GM12872 (cell line): ENCODE data around the gene TSEN54.

Experiments
- TF ChIP-seq, protein P1 (sequence below): IDR thresholded peaks from 3 replicates; pipeline ENCODE4 v1.5.1; 2011; ENCODE audit warnings: low read depth, mild to moderate bottlenecking, low read length, moderate library complexity; ENCODE audit not compliant: insufficient read depth

The TSEN54 gene

DNA sequence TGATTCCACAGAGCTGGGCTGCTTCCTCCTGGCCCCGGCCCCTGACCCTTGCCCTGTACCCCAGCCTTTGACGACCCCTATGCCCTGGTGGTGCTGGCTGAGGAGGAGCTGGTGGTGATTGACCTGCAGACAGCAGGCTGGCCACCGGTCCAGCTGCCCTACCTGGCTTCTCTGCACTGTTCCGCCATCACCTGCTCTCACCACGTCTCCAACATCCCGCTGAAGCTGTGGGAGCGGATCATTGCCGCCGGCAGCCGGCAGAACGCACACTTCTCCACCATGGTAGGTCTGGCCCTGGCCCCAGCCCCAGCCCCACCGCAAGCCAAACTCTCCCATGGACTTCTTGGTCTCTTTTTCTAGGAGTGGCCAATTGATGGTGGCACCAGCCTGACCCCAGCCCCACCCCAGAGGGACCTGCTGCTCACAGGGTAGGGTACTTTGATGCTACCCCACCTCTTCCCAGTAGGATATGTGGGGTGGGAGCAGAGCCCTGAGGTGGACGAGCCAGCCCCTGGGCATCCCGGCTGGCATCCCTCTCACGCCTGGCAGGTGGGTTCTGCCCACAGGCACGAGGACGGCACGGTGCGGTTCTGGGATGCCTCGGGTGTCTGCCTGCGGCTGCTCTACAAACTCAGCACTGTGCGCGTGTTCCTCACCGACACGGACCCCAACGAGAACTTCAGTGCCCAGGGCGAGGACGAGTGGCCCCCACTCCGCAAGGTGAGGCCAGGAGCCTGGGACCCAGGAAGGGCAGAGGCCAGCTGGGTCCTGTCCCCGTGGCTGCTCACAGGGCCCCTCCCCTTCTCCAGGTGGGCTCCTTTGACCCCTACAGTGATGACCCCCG, 52.3 kb downstream of the TSEN54 start:
- TF ChIP-seq, protein P1, sequence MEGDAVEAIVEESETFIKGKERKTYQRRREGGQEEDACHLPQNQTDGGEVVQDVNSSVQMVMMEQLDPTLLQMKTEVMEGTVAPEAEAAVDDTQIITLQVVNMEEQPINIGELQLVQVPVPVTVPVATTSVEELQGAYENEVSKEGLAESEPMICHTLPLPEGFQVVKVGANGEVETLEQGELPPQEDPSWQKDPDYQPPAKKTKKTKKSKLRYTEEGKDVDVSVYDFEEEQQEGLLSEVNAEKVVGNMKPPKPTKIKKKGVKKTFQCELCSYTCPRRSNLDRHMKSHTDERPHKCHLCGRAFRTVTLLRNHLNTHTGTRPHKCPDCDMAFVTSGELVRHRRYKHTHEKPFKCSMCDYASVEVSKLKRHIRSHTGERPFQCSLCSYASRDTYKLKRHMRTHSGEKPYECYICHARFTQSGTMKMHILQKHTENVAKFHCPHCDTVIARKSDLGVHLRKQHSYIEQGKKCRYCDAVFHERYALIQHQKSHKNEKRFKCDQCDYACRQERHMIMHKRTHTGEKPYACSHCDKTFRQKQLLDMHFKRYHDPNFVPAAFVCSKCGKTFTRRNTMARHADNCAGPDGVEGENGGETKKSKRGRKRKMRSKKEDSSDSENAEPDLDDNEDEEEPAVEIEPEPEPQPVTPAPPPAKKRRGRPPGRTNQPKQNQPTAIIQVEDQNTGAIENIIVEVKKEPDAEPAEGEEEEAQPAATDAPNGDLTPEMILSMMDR, result no peak

DNA sequence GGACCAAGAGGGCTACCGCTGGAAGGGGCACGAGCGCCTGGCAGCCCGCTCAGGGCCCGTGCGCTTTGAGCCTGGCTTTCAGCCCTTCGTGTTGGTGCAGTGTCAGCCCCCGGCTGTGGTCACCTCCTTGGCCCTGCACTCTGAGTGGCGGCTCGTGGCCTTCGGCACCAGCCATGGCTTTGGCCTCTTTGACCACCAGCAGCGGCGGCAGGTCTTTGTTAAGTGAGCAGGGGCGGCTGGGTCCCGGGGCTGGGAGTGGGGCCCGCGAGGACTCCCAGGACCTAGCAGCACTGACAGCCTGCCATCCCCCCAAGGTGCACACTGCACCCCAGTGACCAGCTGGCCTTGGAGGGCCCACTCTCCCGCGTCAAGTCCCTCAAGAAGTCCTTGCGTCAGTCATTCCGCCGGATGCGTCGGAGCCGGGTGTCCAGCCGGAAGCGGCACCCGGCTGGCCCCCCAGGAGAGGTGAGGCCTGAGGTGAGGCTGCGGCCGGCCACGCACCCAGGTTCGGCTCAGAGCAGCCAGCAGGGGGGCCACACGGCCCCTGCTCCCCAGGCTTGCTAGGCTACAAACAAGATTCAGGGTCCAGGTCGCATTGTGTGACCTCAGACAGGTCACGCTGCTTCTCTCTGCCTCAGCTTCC, 53.8 kb downstream of the TSEN54 start:
- TF ChIP-seq, protein P1, result no peak

DNA sequence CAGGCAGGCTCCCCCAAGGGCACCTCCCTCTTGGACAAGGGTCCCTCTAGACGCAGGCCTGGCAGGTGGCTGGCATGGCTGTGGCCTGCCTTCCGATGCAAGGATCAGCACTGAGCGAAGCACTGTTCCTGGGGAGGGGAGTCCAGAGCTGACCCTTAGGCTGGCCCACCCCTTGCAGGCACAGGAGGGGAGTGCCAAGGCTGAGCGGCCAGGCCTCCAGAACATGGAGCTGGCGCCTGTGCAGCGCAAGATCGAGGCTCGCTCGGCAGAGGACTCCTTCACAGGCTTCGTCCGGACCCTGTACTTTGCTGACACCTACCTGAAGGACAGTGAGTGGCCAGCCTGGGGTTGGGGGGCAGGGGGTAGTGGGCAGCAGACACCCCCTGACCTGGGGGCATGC, 54.4 kb downstream of the TSEN54 start:
- TF ChIP-seq, protein P1, result no peak

DNA sequence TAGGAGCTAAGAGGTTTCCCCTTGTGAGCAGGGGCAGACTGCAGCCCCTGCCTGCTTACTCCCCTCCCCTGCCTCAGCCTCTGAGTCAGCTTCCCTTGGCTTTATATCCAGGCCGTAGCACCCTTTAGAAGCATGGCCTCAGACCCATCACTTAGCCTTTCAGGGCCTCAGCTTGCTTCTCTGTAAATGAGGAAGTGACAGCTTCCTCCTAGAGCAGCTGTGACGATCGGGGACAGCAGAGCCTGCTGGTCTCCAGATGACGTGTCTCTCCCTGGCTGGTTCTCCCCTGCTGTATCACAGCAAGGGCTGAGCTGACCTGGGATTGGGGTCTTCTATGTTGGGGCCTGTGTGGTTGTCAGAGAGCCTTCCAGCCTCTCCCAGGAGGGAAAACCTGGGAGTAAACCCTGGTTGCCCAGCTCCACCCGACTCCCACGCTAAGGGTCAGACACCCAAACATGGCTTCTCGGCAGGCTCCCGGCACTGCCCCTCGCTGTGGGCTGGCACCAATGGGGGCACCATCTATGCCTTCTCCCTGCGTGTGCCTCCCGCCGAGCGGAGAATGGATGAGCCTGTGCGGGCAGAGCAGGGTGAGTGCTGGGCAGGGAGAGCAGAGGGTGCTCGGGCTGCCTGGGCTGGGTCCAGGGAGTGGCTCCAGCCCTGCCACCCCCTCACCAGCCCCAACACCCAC, 55.0 kb downstream of the TSEN54 start:
- TF ChIP-seq, protein P1, result no peak

DNA sequence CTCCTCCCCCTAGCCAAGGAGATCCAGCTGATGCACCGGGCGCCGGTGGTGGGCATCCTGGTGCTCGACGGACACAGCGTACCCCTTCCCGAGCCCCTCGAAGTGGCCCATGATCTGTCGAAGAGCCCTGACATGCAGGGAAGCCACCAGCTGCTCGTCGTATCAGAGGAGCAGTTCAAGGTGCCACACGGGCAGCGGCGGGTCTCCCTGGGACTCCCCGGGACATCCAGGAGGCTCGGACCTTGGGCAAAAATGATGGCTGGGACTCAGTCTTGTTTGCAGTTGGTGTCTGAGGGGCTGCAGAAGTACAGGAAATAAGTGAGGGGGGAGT, 55.5 kb downstream of the TSEN54 start:
- TF ChIP-seq, protein P1, result no peak

DNA sequence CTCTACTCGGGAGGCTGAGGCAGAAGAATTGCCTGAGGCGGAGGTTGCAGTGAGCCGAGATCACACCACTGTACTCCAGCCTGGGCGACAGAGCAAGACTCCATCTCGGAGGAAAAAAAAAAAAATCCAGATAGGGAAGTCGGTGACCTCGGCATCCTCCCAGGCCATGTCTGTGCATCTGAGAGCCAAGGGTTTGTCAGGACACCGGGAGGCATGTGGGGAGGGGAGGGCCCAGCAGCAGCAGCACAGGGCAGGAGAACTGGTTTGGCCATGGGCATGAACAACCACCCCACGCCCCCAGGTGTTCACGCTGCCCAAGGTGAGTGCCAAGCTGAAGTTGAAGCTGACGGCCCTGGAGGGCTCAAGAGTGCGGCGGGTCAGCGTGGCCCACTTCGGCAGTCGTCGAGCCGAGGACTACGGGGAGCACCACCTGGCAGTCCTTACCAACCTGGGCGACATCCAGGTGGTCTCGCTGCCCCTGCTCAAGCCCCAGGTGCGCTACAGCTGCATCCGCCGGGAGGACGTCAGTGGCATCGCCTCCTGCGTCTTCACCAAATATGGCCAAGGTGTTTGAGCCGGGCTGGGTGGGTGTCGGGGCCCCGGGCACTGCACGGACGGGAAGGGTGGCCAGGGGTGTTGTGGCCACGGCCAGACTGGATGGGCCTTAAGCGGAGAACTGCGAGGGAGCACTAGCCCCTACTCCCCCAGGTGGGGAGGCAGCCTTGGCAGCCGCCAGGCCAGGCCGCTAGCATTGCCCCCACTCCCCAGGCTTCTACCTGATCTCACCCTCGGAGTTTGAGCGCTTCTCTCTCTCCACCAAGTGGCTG, 56.6 kb downstream of the TSEN54 start:
- TF ChIP-seq, protein P1, result no peak

DNA sequence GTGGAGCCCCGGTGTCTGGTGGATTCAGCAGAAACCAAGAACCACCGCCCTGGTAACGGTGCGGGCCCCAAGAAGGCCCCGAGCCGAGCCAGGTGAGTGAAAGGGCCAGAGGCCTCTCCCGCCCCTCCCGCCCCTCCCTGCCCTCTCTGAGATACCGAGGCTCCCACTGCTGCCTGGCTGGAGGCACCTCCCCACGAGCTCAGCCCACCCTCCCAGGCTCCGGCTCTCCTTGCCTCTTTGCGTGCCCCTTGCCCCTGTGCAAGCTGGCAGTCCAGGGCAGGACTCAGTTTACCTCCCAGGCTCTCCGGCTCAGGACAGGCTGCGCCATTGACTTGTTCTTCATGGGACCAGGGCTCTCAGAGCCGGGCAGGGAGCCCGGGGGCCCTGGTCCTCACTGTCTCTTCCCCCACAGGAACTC, 57.2 kb downstream of the TSEN54 start:
- TF ChIP-seq, protein P1, result no peak
